Esophagus muscularis mucosa (tissue), 3 donors: ENCODE results near the gene HOXB9.

Experiments used
- POLR2AphosphoS5 ChIP-seq, 2 donors: sonication (generic); formaldehyde crosslinking; IDR thresholded peaks; one replicate each; pipeline ENCODE4 v1.6.1; 2017; ENCODE audit warnings: antibody characterized with exemption in 2 of 2
- TF ChIP-seq, protein P1 (sequence below), 3 experiments: fragments of 200-600 bp in 2 of 3; fragments of 450-650 bp in 1 of 3; sonication (generic) in 2 of 3; IDR thresholded peaks; one replicate each; pipeline ENCODE4 v1.5.1; 2017 to 2019; ENCODE audit warnings: antibody characterized with exemption in 3 of 3, mild to moderate bottlenecking in 2 of 3, moderate library complexity in 1 of 3

DNA sequence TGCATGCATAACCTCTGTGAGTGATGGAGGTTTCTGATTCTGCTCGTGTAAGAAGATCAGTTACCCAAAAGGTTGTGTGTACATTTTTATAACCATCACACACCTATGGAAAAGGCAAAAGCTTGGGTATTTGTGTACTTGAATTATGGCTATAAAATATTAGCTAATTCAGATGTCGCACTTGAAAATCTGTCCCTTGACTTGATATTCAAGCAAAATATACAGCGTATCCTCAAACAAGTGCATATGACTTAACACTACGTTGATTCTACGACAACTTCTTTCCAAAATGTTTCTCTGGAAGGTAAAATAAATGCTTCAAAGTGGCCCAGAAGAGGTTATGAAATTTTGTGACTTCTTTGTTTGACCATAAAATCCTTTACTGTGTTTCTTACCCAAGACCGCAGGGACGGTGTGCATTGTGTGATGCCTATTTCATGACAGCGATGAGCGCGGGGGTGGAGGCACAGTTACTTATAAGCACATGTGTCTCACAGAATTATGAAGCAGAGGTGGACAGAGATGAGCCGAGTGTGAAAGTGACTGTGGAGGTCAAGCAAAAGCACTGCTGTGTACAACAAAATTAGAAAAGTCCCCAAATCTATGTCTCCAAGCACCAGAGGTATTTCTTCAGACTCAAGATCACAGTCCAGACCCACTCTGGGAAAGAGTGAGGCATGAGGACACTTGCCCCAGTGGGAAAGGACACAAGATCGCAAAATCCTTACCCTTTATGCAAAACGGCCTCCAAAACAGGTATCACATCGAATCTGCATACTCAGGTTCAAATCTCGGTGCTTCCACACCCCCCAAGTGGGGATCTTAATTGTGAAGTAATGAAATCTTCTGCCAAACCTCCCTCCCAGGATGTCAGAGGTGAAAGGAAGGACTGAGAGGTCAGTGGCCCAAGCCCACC is 4.1 kb upstream of the HOXB9 start:
- TF ChIP-seq, protein P1, sequence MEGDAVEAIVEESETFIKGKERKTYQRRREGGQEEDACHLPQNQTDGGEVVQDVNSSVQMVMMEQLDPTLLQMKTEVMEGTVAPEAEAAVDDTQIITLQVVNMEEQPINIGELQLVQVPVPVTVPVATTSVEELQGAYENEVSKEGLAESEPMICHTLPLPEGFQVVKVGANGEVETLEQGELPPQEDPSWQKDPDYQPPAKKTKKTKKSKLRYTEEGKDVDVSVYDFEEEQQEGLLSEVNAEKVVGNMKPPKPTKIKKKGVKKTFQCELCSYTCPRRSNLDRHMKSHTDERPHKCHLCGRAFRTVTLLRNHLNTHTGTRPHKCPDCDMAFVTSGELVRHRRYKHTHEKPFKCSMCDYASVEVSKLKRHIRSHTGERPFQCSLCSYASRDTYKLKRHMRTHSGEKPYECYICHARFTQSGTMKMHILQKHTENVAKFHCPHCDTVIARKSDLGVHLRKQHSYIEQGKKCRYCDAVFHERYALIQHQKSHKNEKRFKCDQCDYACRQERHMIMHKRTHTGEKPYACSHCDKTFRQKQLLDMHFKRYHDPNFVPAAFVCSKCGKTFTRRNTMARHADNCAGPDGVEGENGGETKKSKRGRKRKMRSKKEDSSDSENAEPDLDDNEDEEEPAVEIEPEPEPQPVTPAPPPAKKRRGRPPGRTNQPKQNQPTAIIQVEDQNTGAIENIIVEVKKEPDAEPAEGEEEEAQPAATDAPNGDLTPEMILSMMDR (IDR thresholded peaks at IDR 0.05), result no peak
- TF ChIP-seq POLR2AphosphoS5 (IDR thresholded peaks at IDR 0.05), result no peak
